ENCODE data around the gene INHBB. TPM values are rescaled to one million over a fixed set of nuclear protein-coding genes. Genes with fewer than 3 reads are reported as not detected.

Gene INHBB
- total RNA-seq, 2 experiments from 2014 or later: not detected

- intact Hi-C loops (cut with DNase I, micrococcal nuclease): no loop called here
- Mint-ChIP-seq H3K4me1 (ENCODE audit: low read depth) (no peaks in the 10 kb centered on the region), H3K27me3 (peaks cover 47% of the 10 kb centered on the region), H3K36me3 (ENCODE audit: low read depth) (no peaks in the 10 kb centered on the region), H3K9me3 (no peaks in the 10 kb centered on the region), H3K27ac (no peak overlapping the region), H3K4me3 (no peak overlapping the region)
- POLR2A ChIA-PET: no interaction called here
- no peak overlapping the region for H3K4me3 ChIP-seq (ENCODE audit: low read length)
- H3K4me1 ChIP-seq (ENCODE audit: insufficient read depth, low read length): no peaks in the 10 kb centered on the region
- no peak for ATAC-seq (ENCODE audit: poor library complexity)
- H3K36me3 ChIP-seq (ENCODE audit: insufficient read depth, low read length): no peaks in the 10 kb centered on the region
- TF ChIP-seq, protein P1, sequence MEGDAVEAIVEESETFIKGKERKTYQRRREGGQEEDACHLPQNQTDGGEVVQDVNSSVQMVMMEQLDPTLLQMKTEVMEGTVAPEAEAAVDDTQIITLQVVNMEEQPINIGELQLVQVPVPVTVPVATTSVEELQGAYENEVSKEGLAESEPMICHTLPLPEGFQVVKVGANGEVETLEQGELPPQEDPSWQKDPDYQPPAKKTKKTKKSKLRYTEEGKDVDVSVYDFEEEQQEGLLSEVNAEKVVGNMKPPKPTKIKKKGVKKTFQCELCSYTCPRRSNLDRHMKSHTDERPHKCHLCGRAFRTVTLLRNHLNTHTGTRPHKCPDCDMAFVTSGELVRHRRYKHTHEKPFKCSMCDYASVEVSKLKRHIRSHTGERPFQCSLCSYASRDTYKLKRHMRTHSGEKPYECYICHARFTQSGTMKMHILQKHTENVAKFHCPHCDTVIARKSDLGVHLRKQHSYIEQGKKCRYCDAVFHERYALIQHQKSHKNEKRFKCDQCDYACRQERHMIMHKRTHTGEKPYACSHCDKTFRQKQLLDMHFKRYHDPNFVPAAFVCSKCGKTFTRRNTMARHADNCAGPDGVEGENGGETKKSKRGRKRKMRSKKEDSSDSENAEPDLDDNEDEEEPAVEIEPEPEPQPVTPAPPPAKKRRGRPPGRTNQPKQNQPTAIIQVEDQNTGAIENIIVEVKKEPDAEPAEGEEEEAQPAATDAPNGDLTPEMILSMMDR (IDR thresholded peaks at IDR 0.05): no peak
- peaks cover 14 to 24% of the 10 kb centered on the region in 2 experiments for H3K27me3 ChIP-seq (ENCODE audit: control insufficient read depth in 1 of 2, insufficient read depth in 2 of 2, low read length in 2 of 2)
- no peaks in the 10 kb centered on the region for H3K9me3 ChIP-seq (ENCODE audit: control insufficient read depth in 1 of 2, insufficient read depth in 1 of 2, low read length in 2 of 2)
- DNase-seq: no peak
- H3K27ac ChIP-seq (ENCODE audit: low read depth in 1 of 2, low read length in 2 of 2): no peak overlapping the region
- CTCF ChIA-PET: no interaction called here
Measured at GRCh38 chr2:120352696-120353590, 7.0 kb downstream of the INHBB start.

- no peak overlapping the region for H3K27ac ChIP-seq (ENCODE audit: low read depth in 1 of 2, low read length in 2 of 2)
- Mint-ChIP-seq H3K27me3 (peaks cover 45% of the 10 kb centered on the region), H3K4me3 (no peak overlapping the region), H3K9me3 (no peaks in the 10 kb centered on the region), H3K27ac (no peak overlapping the region), H3K36me3 (ENCODE audit: low read depth) (no peaks in the 10 kb centered on the region), H3K4me1 (ENCODE audit: low read depth) (no peaks in the 10 kb centered on the region)
- POLR2A ChIA-PET: no interaction called here
- TF ChIP-seq, protein P1 (IDR thresholded peaks at IDR 0.05): no peak
- H3K4me3 ChIP-seq (ENCODE audit: low read length): no peak overlapping the region
- no peaks in the 10 kb centered on the region for H3K9me3 ChIP-seq (ENCODE audit: control insufficient read depth in 1 of 2, insufficient read depth in 1 of 2, low read length in 2 of 2)
- no peaks in the 10 kb centered on the region for H3K36me3 ChIP-seq (ENCODE audit: insufficient read depth, low read length)
- DNase-seq (no peak), ATAC-seq (ENCODE audit: poor library complexity) (no peak)
- intact Hi-C loops (cut with DNase I, micrococcal nuclease): no loop called here
- CTCF ChIA-PET: no interaction called here
- peaks cover 9 to 18% of the 10 kb centered on the region in 2 experiments for H3K27me3 ChIP-seq (ENCODE audit: control insufficient read depth in 1 of 2, insufficient read depth in 2 of 2, low read length in 2 of 2)
- no peaks in the 10 kb centered on the region for H3K4me1 ChIP-seq (ENCODE audit: insufficient read depth, low read length)
Measured at GRCh38 chr2:120353591-120353898, 7.6 kb downstream of the INHBB start.

- Mint-ChIP-seq H3K4me1 (ENCODE audit: low read depth) (no peaks in the 10 kb centered on the region), H3K36me3 (ENCODE audit: low read depth) (no peaks in the 10 kb centered on the region), H3K4me3 (no peak overlapping the region), H3K27me3 (peaks cover 41% of the 10 kb centered on the region), H3K27ac (no peak overlapping the region), H3K9me3 (no peaks in the 10 kb centered on the region)
- H3K27ac ChIP-seq (ENCODE audit: low read depth in 1 of 2, low read length in 2 of 2): no peak overlapping the region
- no peaks in the 10 kb centered on the region for H3K4me1 ChIP-seq (ENCODE audit: insufficient read depth, low read length)
- TF ChIP-seq, protein P1 (IDR thresholded peaks at IDR 0.05): no peak
- no peaks in the 10 kb centered on the region for H3K36me3 ChIP-seq (ENCODE audit: insufficient read depth, low read length)
- POLR2A ChIA-PET: no interaction called here
- H3K9me3 ChIP-seq (ENCODE audit: control insufficient read depth in 1 of 2, insufficient read depth in 1 of 2, low read length in 2 of 2): no peaks in the 10 kb centered on the region
- peaks cover 6 to 14% of the 10 kb centered on the region in 2 experiments for H3K27me3 ChIP-seq (ENCODE audit: control insufficient read depth in 1 of 2, insufficient read depth in 2 of 2, low read length in 2 of 2)
- ATAC-seq (ENCODE audit: poor library complexity): no peak
- DNase-seq: no peak
- CTCF ChIA-PET: no interaction called here
- intact Hi-C loops (cut with DNase I, micrococcal nuclease): no loop called here
- no peak overlapping the region for H3K4me3 ChIP-seq (ENCODE audit: low read length)
Measured at GRCh38 chr2:120353931-120354330, 8.0 kb downstream of the INHBB start.
